GM23248 (cell line): Measurements from ENCODE around the gene SLCO4C1. TPM values are rescaled to one million over a fixed set of nuclear protein-coding genes. Genes with fewer than 3 reads are reported as not detected.

Experiments
- DNase-seq: peaks from one replicate; pipeline ENCODE4 v3.0.0-alpha.2; 2015
- H2AFZ ChIP-seq: fragments of 200-600 bp; sonication (generic); 2 replicates; pipeline ENCODE4 v1.6.1; 2016; ENCODE audit warnings: antibody characterized with exemption
- H3F3A ChIP-seq: fragments of 200-600 bp; sonication (generic); 2 replicates; pipeline ENCODE4 v1.6.1; 2016; ENCODE audit warnings: mild to moderate bottlenecking, antibody characterized with exemption, mixed run types; ENCODE audit not compliant: insufficient read depth
- H3K27ac ChIP-seq: fragments of 200-600 bp; sonication (generic); 2 replicates; pipeline ENCODE4 v1.5.1; 2016; ENCODE audit warnings: mild to moderate bottlenecking
- H3K27me3 ChIP-seq: fragments of 200-600 bp; sonication (generic); replicated peaks from 2 replicates; pipeline ENCODE4 v1.6.1; 2016; ENCODE audit warnings: mild to moderate bottlenecking; ENCODE audit not compliant: insufficient read depth
- H3K36me3 ChIP-seq: fragments of 200-600 bp; sonication (generic); 2 replicates; pipeline ENCODE4 v1.6.1; 2016; ENCODE audit warnings: low read depth, mild to moderate bottlenecking
- H3K4me1 ChIP-seq: fragments of 200-600 bp; sonication (generic); 2 replicates; pipeline ENCODE4 v1.6.1; 2016; ENCODE audit warnings: mild to moderate bottlenecking; ENCODE audit not compliant: insufficient read depth
- H3K4me2 ChIP-seq: fragments of 200-600 bp; sonication (generic); one replicate; pipeline ENCODE4 v1.6.1; 2016; ENCODE audit warnings: mild to moderate bottlenecking; ENCODE audit not compliant: unreplicated experiment
- H3K4me3 ChIP-seq: fragments of 200-600 bp; sonication (generic); 2 replicates; pipeline ENCODE4 v1.5.1; 2016; ENCODE audit warnings: mild to moderate bottlenecking
- H3K79me2 ChIP-seq: fragments of 200-600 bp; sonication (generic); 2 replicates; pipeline ENCODE4 v1.6.1; 2016; ENCODE audit warnings: mild to moderate bottlenecking; ENCODE audit not compliant: insufficient read depth
- H3K9ac ChIP-seq: fragments of 200-600 bp; sonication (generic); 2 replicates; pipeline ENCODE4 v1.6.1; 2016; ENCODE audit warnings: mild to moderate bottlenecking
- H3K9me2 ChIP-seq: fragments of 200-600 bp; sonication (generic); 2 replicates; pipeline ENCODE4 v1.6.1; 2016; ENCODE audit warnings: mixed run types, mild to moderate bottlenecking, moderate library complexity; ENCODE audit not compliant: insufficient read depth
- H3K9me3 ChIP-seq: fragments of 200-600 bp; sonication (generic); one replicate; pipeline ENCODE4 v1.6.1; 2017; ENCODE audit warnings: low read depth
- H4K20me1 ChIP-seq: fragments of 200-600 bp; sonication (generic); 2 replicates; pipeline ENCODE4 v1.6.0; 2016; ENCODE audit not compliant: insufficient read depth
- EZH2 ChIP-seq: fragments of 200-600 bp; sonication (generic); IDR thresholded peaks from 2 replicates; pipeline ENCODE4 v1.6.1; 2018; ENCODE audit warnings: antibody characterized with exemption, mild to moderate bottlenecking; ENCODE audit not compliant: insufficient read depth, poor library complexity, severe bottlenecking
- EZH2phosphoT487 ChIP-seq: fragments of 200-600 bp; sonication (generic); IDR thresholded peaks from 2 replicates; pipeline ENCODE4 v1.6.1; 2018; ENCODE audit warnings: antibody characterized with exemption, moderate library complexity, mild to moderate bottlenecking, low read depth; ENCODE audit not compliant: insufficient read depth
- WGBS, 2 experiments: methylation state at CpG; one replicate each; pipeline ENCODE4 v1.1.6; 2015 to 2017; ENCODE audit warnings: low lambda C conversion rate in 2 of 2, low coverage in 1 of 2; ENCODE audit errors: missing lambda C conversion rate in 2 of 2; 5-methylcytosine and 5-hydroxymethylcytosine counted together
- in situ Hi-C: fragments of 300-500 bp; cut with MboI; formaldehyde crosslinking; loops from 2 replicates; pipeline ENCODE4 v1.15.0; 2020
- polyA plus RNA-seq: library from polyadenylated mRNA; unstranded; fragments of >200 nt; fragmentation: Nextera tagmentation; extraction: Ambion mirVana; gene quantifications from 2 replicates; pipeline ENCODE4 v1.2.1, GENCODE V29; 2016
- total RNA-seq: library from RNA; depleted of rRNA; stranded (reverse); fragments of >200 nt; shearing (Covaris generic); gene quantifications from 2 replicates; pipeline ENCODE4 v1.2.3, GENCODE V29; 2014

SLCO4C1 gene
- total and polyA plus RNA-seq, 2 experiments from 2014 or later = not detected

GRCh38 chr5:102307232-102307631 lies 11.1 kb upstream of the SLCO4C1 start:
- TF ChIP-seq EZH2 = no peak
- TF ChIP-seq EZH2phosphoT487 = no peak
- H3K4me1 ChIP-seq = no peaks in the 10 kb centered on the region
- in situ Hi-C loops = no loop called here
- no peak for DNase-seq
- H2AFZ ChIP-seq = no peak overlapping the region
- H3K9me3 ChIP-seq = no peaks in the 10 kb centered on the region
- H3K9me2 ChIP-seq = no peaks in the 10 kb centered on the region
- H3K9ac ChIP-seq = no peak overlapping the region
- H3K79me2 ChIP-seq = no peaks in the 10 kb centered on the region
- no peaks in the 10 kb centered on the region for H3F3A ChIP-seq
- no peaks in the 10 kb centered on the region for H3K27me3 ChIP-seq
- H4K20me1 ChIP-seq = no peaks in the 10 kb centered on the region
- H3K4me2 ChIP-seq = no peak overlapping the region
- no peak overlapping the region for H3K4me3 ChIP-seq
- no peaks in the 10 kb centered on the region for H3K36me3 ChIP-seq
- H3K27ac ChIP-seq = no peak overlapping the region

- H3K27ac ChIP-seq = no peak overlapping the region
- no peak overlapping the region for H2AFZ ChIP-seq
- no peaks in the 10 kb centered on the region for H3K9me3 ChIP-seq
- no peak overlapping the region for H3K9ac ChIP-seq
- H3K4me3 ChIP-seq = no peak overlapping the region
- no peaks in the 10 kb centered on the region for H3F3A ChIP-seq
- no peaks in the 10 kb centered on the region for H3K9me2 ChIP-seq
- in situ Hi-C loops = no loop called here
- H3K79me2 ChIP-seq = no peaks in the 10 kb centered on the region
- no peaks in the 10 kb centered on the region for H3K36me3 ChIP-seq
- 0 to 1% methylated on average over 2 of the region's 2 CpGs for WGBS, 2 experiments
- H3K4me1 ChIP-seq = no peaks in the 10 kb centered on the region
- H3K4me2 ChIP-seq = no peak overlapping the region
- no peaks in the 10 kb centered on the region for H3K27me3 ChIP-seq
- DNase-seq = no peak
- TF ChIP-seq EZH2phosphoT487 (no peak), EZH2 (no peak)
- no peaks in the 10 kb centered on the region for H4K20me1 ChIP-seq
Measured at GRCh38 chr5:102306121-102306520, 10.0 kb upstream of the SLCO4C1 start.

DNA sequence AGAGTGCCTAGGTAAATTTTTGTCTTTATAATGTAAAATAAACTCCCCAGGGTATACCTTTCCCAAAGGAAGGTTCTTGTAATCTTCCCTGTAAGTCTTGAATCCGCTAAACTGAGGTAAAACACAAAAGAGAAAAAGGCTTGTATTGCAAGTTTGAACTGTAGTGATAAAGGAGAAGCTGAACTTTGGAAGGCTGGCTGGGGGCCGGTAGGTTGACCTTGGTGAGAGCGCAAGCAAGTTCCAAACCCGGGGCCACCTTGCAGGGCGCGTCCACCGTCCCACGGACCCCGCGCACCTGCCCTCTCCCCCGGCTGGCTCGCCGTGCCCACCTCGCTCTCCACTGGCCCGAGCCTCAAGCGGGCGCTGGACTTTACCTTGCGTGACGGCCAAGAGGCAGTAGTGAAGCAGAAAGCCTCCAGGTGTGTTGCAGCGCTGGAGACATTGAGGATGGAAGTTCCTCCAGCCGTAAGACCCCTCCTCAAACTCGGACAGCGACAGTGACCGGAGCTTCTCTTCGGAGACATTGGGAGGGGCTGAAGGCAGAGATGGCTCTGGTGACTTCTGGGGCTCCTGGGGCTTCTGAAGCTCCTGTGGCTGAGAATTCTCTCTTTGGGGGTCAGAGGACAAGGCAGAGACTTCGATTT lies 428 bp downstream of the SLCO4C1 start:
- Histone ChIP-seq H3K36me3 (no peaks in the 10 kb centered on the region), H3F3A (no peaks in the 10 kb centered on the region), H4K20me1 (no peaks in the 10 kb centered on the region), H3K27ac (no peak overlapping the region), H3K27me3 (0 out of 2 replicates have a peak, but pooled peaks cover 8% of the 10 kb centered on the region), H3K9ac (no peak overlapping the region), H3K9me2 (no peaks in the 10 kb centered on the region), H3K4me1 (no peaks in the 10 kb centered on the region), H3K79me2 (no peaks in the 10 kb centered on the region), H3K9me3 (no peaks in the 10 kb centered on the region), H3K4me2 (peak overlapping the region; percentile 11), H2AFZ (peak overlapping the region; percentile 72), H3K4me3 (peak overlapping the region; percentile 60)
- 7 to 8% methylated on average over 18 to 19 of the region's 26 CpGs for WGBS, 2 experiments
- in situ Hi-C loops = no loop called here
- TF ChIP-seq EZH2phosphoT487 = no peak
- TF ChIP-seq EZH2 = no peak
- DNase-seq = no peak

DNA sequence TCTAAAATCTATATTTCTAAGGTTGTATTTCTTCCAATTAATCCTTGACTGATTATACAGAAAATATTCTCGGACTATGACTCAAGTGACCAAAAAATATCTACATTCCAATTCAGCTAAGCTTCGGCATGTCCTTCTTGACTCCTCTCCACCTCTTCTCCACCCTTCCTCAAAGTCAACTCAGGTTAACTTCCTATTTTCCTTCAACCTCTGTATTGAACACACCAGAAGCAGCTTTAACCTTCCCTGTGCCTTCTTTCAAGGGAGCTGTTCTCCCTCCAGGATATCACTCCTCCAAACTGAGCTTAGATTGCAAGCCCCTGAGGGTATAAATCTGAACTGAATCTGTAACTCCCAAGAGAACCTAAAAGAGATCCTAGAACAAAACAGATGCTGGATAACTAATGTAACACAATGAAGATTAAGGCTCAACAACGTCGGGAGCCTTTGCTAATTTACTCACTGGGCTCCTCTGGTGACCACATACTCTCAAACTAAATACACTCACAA lies 1.1 kb downstream of the SLCO4C1 start:
- Histone ChIP-seq H3K4me2 (no peak overlapping the region), H3K36me3 (no peaks in the 10 kb centered on the region), H2AFZ (no peak overlapping the region), H3K4me1 (no peaks in the 10 kb centered on the region), H4K20me1 (no peaks in the 10 kb centered on the region), H3K27me3 (0 out of 2 replicates have a peak, but pooled peaks cover 8% of the 10 kb centered on the region), H3F3A (no peaks in the 10 kb centered on the region), H3K4me3 (no peak overlapping the region), H3K9me2 (no peaks in the 10 kb centered on the region), H3K27ac (no peak overlapping the region), H3K9ac (no peak overlapping the region), H3K9me3 (no peaks in the 10 kb centered on the region), H3K79me2 (no peaks in the 10 kb centered on the region)
- DNase-seq = no peak
- in situ Hi-C loops = no loop called here
- 8 to 13% methylated on average over 4 of the region's 4 CpGs for WGBS, 2 experiments
- TF ChIP-seq EZH2 = no peak
- no peak for TF ChIP-seq EZH2phosphoT487
